HG03159 (cell line): Measurements from ENCODE around the gene METTL6.
"Not testable (repeated sequence)": the region's sequence is repeated elsewhere in the genome, so short reads cannot be mapped to it uniquely, and the experiment has no call there.

Experiments used
- ATAC-seq: cut with Tn5 transposase; IDR thresholded peaks from one replicate; pipeline ENCODE4 v1.9.1; 2021; ENCODE audit warnings: mild to moderate bottlenecking, moderate library complexity; ENCODE audit not compliant: unreplicated experiment

Gene METTL6, protein sequence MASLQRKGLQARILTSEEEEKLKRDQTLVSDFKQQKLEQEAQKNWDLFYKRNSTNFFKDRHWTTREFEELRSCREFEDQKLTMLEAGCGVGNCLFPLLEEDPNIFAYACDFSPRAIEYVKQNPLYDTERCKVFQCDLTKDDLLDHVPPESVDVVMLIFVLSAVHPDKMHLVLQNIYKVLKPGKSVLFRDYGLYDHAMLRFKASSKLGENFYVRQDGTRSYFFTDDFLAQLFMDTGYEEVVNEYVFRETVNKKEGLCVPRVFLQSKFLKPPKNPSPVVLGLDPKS

GRCh38 chr3:15427182-15427880 is at the start of gene METTL6, which contains the start of gene EAF1:
Gene METTL6, minus strand, starts transcription at chr3:15427544. Its CDS starts 1,033 bp downstream, at chr3:15426511.
Gene EAF1, plus strand, starts transcription at chr3:15427598. Its CDS starts 182 bp downstream, at chr3:15427780.
- peak; percentile 89 for ATAC-seq

- no peak for ATAC-seq
These were observed 49.0 kb upstream of the METTL6 start for GRCh38 chr3:15476378-15476777.

DNA sequence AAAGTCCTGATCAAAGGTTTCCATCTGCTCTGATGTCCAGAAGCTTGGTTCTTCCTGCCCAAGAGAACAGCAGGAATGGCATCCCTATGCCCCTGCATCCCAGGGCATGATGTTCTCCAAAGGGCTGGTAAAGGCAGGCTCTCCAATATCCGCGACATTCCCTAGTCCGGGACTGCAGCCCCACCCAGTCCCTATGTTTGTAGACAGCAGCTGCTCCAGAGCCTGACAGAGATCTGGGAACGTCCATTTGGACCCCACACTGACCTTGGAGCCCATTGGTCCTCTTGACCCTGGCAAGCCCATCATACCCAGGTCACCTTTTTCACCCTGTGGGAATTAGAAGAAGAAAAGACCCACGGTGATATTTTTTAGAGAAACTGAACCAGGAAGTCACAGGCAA is 47.8 kb upstream of the METTL6 start:
- no peak for ATAC-seq

DNA sequence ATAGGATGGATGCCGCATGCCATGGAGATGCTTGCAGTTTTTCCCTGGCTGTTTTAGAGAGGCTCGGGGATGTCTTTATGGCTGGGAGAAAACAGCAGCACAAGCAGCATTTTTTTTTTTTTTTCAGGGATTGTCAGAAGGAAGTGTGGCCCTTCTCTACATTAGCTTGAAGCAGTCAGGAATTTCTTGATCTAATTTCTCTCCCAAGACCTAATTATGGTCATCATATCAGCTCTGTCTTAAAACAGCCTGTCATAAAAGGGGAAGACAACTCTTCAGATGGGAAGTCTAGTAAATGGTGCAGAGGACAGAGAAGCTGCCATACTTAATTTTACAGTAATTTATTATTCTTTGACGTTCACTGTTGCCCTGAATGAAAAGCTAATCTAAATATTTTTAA is 44.5 kb upstream of the METTL6 start:
- no peak for ATAC-seq

DNA sequence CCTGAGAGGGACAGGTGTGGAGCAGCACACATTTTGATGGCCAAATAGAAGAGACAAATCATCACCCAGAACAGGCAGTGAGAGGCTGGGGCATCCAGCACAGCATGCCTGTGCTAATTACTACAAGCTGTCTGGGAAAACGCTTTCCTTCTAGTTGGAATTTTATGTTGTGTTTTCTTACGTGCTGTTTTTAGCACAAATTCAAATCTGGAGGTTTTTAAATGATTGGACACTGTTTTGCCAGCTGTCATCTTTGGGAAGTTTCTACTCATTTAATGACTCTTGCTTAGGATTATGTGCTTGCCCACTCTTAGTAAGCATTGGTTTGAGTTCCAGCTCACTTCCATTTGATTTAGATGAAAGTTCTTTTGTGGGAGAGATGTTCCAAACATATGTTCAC is 43.5 kb upstream of the METTL6 start:
- ATAC-seq = no peak

DNA sequence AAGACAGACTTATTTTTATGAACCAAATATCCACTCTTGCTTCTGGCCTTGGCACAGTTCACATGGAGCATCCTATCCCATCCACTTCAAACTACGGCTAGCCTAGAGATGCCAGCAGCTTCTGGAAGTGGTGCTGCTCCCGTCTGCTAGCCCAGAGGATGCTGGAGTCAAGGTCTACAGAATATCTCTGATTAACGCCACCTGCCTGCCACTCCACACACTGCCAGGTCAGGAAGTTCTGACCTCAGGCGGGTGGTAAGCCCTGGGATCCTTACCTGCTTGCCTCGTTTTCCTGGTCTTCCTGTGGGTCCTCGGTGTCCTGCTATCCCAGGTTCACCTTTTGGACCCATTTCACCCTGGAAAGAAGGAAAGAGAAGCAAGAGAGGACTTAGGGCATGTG is 42.9 kb upstream of the METTL6 start:
- ATAC-seq = no peak

DNA sequence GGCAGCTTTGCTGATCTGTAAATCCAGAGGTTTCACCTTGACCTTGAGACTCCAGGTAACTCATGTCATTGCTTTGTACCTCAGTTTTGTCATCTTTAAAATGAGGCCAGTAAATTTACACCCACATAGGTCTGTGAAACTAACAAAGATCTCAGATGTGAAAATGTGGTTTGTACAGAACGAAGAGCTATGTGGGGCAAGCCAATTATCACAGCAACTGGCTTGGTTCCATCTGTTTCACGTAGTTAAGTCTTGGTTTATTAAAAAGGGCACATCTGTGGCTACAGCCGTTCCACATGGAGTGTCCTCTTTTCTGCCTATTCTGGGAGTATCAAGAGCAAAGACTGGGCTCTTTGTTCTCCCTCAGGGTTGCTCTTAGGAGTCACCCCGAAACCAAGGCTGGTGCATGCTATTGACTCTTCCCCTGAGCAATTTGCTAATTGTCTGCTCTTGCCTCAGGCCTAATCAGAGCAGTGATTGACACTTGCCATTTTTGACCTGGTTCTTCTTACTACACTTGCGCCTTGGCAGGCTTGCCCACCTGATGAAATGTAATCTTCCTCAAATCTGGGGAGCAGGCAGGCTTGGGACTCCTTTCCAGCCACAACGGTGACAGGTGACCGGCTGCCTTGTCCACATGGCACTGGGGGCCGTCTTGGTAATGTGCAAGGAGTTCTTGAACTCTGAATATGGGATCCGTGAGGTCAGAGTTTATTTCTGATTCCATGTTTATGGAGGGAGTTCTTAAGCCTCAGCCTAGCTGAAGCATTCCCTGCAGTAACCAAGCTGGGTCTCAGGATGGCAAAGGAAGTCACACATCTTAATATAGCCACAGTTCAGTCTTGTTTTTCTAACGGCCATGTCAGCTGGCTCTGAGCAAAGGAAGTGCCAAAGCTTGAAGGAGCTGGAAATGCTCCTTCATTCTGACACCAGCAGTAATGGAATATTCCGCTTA is 40.2 kb upstream of the METTL6 start:
- no peak for ATAC-seq

- no peak for ATAC-seq
These were observed 38.7 kb upstream of the METTL6 start for GRCh38 chr3:15465876-15466585.

GRCh38 chr3:15462451-15462850 is 35.1 kb upstream of the METTL6 start:
- no peak for ATAC-seq

GRCh38 chr3:15460891-15461531 is 33.7 kb upstream of the METTL6 start:
- ATAC-seq = no peak

DNA sequence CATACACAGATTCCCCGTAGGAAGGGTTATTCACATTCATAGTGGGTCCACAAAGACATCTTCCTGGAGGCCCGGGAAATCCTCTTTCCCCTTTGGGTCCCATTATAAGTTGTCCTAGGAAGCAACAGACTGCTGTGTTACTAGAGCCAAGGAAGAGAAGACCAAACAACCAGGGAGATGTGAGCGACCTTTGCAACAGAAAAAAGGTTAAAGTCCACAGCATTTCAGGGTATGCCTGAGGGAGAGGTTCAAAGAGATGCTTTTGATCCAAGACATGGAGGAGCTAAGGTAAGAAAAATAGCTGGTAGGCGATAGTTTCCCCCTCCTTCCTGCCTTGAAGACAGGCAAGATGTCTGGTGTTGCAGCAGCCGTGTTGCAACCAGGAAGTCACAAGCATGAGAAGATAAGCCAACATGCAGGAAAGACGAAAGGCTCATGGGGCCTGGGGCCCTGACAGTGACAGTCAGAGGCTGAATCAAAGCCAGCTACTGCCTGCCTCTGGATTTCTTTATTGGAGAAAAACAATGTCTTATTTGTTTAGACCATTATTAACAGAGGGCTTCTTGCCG is 31.0 kb upstream of the METTL6 start:
- no peak for ATAC-seq

DNA sequence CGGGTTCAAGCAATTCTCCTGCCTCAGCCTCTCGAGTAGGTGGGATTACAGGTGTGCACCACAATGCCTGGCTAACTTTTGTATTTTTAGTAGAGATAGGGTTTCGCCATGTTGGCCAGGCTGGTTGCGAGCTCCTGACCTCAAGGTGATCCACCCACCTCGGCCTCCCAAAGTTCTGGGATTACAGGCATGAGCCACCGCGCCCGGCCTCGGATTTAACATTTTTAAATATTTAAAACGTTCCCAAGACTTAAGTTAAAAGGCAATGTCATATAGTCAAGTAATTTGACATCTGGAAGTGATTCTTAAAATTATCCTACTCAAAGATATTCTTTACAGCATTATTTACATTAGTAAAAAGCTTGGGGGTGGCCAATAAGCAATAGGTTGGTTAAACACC is 29.6 kb upstream of the METTL6 start:
- ATAC-seq = not testable (repeated sequence)

GRCh38 chr3:15456321-15456720 is 29.0 kb upstream of the METTL6 start:
- no peak for ATAC-seq

DNA sequence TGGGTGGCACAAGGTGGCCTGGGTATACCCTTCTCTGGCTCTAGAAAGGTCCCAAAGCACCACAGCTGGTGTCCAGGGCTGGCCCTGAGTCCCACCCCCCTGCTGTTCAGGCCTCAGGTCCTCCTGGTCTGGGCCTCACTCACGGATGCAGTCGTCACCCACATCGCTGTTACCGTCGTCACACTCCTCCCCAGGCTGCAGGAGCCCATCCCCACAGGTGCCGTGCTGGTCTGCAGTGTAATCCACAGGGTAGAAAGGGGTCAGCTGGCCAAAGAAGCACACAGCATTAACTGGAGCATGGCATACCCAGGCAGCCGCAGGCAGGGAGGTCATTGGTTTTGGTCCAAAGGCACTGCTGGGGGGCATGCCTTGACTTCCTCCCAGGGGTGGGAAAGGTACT is 28.4 kb upstream of the METTL6 start:
- ATAC-seq = no peak

DNA sequence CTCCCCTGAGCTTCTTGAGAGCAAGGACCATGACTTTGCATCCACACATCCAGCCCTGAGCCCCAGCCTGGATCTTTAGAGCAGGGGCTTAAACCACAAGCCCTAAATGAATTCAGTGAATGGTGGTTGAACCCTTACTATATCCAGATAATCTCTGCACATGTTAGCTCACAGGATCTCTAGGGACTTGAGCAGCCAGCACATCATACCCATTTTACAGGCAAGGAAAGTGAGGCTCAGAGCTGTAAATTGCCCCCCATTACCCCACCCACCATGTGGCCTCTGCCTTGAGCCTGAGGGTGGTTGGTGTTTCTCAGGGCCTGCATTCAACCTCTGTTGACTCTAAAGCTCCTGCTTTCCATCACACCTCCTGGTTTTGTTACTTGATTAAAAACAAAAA is 27.6 kb upstream of the METTL6 start:
- no peak for ATAC-seq

- no peak for ATAC-seq
These were observed 26.8 kb upstream of the METTL6 start for GRCh38 chr3:15453991-15454625.

GRCh38 chr3:15453501-15453900 is 26.2 kb upstream of the METTL6 start:
- ATAC-seq = no peak

GRCh38 chr3:15452961-15453360 is 25.6 kb upstream of the METTL6 start:
- ATAC-seq = no peak

GRCh38 chr3:15452156-15452555 is 24.8 kb upstream of the METTL6 start:
- no peak for ATAC-seq
